Measurements from ENCODE around the gene TRIM6.
"Not testable (repeated sequence)": the region's sequence is repeated elsewhere in the genome, so short reads cannot be mapped to it uniquely, and the experiment has no call there.

TRIM6 gene

DNA sequence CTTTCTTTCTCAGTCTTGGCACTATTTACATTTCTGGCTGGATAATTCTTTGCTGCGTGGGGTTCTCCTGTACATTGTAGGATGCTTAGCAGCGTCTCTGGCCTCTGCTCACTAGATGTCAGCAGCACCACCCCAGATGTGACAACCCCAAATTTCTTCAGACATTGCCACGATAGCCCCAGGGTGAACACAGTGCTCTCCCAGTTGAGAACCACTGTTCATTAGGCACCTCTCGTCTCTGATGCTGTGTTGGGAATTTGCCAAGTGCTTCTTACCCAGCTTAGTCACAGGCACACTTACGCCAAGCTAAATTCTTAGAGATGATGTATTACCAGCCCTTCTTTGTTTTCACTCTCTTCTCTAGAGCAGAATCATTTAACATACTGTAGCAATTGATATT, 9.4 kb downstream of the TRIM6 start:
- DNase-seq: no peak

DNA sequence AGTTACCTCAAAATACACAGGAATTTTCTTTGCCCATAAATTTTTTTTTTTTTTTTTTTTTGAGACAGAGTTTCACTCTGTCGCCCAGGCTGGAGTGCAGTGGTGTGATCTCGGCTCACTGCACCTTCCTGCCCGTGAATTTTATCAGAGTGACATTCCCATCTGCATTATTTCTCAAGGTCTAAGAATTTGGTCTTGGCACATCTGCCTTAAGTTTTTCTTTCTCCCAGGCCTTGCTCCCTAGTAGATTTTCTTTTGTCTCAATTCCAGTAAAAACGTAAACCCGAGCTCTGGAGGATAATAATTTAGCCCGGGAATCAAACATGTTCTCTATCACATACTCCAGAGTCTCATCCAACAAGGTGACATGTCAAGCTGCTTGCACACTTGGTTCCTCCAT, 12.4 kb downstream of the TRIM6 start:
- DNase-seq: no peak

DNA sequence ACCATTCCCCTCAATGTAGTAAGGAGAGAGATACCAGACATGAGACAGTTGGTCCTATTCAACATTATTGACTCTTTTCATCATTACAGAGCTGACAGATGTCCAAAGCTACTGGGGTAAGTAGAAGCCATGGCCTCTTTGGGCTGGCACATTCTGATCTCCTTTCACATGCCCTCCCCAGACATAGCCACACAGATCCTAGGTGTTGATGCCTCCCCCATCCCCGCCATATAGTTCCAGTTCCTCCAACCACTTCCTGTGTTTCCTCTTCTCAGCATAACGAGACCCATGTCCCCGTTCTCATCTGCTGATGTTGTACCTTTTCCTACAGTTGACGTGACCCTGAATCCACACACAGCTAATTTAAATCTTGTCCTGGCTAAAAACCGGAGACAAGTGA, 14.0 kb downstream of the TRIM6 start:
- DNase-seq: no peak

DNA sequence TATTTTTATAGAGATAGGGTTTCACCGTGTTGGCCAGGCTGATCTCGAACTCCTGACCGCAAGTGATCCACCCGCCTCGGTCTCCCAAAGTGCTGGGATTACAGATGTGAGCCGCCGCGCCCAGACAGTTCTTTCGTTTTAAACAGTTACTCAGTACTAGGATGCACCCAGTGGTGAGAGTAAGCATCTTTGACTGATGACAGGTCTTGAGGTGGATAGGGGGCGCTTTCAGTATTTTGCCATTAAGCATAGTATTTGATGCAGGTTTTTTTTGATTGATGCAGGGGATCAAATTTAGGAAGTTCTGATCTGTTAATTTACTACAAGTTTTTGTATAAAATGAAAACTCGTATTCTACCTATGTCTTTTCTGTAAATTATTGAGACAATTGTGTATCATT, 15.2 kb downstream of the TRIM6 start:
- no peak for DNase-seq

DNA sequence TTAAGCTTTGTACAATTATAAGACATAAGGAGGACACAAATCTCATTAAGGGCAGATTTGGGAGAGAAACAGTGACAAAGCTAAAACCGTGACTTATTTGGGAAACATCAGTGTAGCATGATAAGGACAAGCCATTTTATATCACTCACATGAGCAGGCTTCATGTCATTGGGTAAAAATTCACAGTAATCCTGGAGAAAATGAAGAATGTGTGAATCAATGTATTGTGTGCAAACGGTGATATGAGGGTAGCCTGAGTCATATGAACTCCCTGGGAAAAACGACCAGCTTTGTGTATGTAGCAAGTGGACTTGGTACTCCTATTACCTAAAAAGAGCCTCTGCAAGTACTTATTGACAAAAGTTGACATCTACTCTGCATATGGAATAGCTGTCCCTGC, 22.4 kb downstream of the TRIM6 start:
- DNase-seq: no peak

DNA sequence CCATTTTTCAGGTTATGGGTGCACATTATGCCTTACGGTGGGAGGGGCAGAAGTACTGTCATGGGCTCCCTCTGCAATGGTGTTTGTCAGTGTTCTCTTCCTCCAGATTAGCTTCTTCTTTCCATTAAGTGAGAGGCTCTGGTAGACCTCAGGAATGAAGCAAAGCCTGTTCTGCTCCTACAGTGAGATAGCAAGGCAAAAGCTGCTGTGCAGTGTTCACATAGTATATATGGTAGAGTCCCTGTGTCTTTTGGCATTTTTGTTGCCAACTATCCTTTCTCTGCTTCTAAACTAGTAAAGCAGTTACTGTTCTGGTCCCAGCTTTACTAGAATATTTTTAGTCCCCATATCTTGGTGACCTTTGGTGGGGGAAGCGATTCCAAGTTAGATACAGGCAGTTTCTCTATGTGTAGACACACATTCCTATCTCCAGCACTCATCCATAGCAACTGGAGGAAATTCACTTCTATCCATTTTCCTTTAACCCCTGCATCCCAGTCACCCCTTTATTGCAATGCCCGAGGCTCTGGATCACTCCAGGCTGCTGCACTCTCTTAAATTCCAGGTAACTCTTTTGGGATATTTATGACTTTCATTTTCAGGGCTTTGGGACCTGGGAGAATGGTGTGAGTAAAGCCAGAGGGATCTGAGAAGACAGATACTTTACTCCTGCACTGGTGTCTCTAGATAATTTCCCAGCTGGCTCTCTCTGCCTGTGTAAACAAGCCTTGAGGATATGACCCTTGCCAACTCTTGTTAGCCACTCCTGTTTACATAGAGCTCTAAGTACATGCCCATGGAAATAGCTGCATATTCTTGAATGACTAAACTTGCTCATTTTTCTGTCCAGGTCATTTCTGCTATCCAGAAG, 24.4 kb downstream of the TRIM6 start:
- no peak for DNase-seq

DNA sequence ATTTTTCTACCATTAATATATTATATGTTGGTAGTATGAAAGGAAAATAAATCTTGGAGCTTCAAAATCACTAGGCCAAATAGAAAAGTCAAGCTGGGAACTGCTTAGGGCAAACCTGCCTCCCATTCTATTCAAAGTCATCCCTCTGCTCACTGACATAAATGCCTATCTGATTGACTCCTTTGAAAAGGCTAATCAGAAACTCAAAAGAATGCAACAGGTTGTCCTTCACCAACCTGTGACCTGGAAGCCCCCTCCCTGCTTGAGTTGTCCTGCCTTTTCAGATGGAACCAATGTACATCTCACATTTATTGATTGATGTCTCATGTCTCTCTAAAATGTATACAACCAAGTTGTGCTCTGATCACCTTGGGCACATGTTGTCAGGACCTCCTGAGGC, 25.1 kb downstream of the TRIM6 start:
- no peak for DNase-seq

DNA sequence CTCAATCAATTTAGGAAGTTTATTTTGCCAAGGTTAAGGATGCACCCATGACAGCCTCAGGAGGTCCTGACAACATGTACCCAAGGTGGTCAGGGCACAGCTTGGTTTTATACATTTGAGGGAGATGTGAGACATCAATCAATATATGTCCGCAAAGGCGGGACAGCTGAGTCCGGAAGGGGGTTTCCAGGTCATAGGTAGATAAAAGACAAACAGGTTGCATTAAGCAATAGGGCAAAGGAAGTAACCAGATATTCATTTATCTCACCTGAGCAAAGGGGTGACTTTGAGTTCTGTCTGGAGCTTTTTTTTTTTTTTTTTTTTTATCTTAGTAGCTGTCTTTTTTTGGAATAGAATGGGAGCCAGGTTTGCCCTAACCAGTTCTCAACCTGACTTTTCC, 26.4 kb downstream of the TRIM6 start:
- no peak for DNase-seq

DNA sequence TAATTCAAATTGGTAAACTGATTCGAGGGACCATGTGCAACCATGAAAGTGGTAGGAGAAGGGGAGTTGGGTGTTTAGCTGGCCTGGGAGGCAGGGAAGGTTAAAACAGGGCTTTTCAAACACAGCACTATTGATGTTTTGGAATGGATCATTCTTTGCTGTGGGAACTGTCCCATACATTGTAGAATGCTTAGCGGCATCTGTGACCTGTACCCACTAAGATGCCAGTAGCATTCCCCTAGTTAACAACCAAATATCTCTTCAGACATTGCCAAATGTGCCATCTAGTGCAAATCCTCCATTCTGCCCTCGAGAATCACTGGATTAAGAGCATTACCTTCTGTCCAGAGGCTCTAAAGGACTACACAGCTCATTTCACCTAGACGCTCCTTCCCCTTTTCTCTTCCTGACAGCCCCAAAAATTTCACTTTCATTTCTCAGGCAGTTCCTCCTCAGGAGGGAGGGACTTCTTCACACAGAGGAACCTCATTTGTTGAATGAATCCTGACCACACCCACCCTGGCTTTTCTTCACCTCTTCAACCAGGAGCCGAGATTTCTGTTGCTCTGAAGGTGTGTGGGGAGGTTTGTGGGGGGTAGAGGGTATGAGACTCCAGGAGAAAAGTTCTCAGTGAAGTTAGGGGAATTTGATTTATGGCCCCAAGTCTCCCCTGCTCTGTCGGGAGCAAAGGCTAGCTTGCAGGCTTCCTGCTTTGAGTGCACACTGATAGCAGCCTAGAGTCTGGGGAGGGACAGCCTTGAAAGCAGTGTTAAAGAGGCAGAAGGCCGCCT, 28.2 kb downstream of the TRIM6 start, which contains the start of gene TRIM34:
TRIM34 (plus strand) TSS at position 513 of the 791 bp plus-strand sequence. CDS start 7,331 bp downstream, outside the sequence.
- DNase-seq: peak; percentile 62 to 65

DNA sequence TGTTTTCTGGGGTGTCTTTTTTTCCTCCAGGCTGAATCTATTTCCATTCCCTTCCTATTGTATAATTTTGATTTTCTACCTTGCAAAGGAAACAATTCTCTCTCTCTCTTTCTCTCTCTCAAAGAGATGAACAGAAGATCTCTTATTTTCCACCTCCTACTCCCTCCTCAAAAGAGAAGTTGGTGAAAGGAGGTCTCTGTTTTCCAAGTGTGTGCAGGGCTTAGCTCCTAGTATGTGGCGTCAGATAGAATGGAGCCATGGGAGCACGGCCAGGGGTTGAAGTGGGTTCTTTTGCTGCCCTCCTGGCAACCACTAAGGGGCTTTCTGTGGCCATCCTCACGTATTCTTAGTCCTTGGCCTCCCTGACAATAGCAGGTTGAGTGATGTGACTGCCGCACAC, 28.8 kb downstream of the TRIM6 start:
- DNase-seq: no peak

DNA sequence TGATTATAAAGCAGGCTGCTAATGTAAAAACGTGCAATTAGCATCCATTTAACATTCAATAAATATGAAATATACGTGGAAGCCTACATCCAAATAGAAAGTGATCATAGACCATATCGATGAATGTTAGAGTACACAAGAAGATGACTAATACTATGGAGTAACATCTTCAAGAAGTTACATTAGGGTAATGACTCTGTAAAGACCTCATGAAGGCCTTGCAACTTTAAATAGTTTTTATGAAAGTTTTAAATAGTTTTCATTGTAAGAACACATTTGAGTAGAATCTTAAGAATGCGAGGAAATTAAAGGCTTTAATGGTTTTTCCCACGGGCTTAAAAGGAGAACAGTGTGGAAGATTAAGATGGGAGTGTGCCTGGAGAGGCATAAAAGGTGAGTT, 29.8 kb downstream of the TRIM6 start:
- no peak for DNase-seq

DNA sequence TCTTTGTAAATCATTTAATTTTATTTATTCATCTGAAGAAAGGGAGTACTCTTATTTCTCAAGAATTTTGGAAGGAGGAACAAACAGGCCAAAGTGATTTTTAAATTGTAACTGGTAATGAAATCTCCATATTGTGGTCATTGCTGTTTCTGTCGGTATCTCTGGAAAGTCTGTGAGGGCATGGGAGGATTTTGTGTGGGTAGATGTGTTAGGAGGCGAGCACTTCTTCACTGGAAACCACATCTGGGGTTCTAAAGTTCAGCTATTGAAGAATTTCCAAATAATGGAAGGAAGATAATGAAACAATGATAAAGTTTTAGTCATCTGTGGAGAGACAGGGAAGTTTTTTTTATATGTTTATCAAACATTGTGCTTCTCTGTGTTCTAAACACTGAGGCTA, 35.0 kb downstream of the TRIM6 start:
- DNase-seq: no peak

DNA sequence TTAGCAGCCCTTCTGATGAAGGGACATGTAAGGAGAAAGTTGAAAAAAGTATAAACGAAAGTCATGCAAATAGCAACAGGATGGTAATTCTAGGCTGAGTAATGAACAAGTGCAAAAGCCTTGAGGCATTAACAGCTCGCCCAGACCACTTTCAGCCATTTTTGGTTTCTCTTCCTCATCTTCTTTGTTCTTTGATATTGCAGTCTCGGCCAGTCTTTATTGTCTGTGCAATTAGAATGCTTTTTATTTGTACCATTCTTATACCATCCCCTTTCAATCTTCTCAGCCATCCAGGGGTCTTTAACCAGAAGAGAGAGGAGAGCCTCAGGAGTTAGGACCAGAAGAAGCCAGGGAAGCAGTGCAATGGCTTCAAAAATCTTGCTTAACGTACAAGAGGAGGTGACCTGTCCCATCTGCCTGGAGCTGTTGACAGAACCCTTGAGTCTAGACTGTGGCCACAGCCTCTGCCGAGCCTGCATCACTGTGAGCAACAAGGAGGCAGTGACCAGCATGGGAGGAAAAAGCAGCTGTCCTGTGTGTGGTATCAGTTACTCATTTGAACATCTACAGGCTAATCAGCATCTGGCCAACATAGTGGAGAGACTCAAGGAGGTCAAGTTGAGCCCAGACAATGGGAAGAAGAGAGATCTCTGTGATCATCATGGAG, 35.7 kb downstream of the TRIM6 start:
- no peak for DNase-seq

DNA sequence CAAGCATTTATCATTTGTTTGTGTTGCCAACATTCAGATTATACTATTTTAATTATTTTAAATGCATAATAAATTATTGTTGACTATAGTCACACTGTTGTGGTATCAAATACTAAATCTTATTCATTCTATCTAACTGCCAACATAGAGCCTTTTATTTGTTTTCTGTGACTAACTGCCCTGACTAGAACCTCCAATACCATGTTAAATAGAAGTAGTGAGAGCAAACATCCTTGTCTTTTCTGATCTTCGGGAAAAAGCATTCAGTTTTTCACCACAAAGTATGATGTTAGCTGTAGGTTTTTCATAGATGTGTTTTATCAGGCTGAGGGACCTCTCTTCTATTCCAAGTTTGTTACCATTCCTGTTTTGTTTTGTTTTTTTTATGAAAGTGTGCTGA, 43.5 kb downstream of the TRIM6 start:
- DNase-seq: no peak

DNA sequence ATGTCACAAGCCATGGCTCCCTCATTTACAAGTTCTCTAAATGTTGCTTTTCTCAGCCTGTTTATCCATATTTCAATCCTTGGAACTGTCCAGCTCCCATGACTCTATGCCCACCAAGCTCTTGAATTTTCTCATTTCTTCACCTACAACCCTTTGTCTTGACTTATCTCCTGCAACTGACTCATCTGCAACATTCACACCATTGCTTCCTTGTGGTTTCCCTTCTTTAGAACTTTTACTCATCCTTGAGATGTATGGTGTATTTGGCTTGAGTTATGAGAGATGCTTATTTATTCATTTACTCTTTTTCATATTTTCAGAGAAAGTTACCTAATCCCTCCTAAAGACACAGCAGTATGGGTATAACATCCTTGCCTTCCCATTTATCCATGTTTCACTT, 47.1 kb downstream of the TRIM6 start:
- no peak for DNase-seq

DNA sequence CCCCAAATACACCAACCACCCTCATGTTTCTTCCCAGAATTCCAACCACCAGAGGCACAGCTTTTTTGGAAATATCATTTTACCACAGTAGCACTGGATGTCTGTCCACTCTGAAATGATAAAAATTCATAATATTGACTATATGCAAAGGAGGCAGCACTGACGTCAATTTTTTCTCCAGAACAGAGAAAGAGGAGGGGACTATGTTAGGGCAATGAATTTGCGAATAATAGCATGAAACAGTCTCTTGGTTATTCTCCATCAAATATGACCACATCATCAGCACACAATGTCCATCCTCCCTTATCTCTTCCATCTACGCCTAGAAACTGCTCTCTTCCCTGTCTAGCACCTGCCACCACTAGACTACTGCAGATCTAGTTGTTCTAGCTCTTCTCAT, 49.7 kb downstream of the TRIM6 start:
- DNase-seq: no peak

DNA sequence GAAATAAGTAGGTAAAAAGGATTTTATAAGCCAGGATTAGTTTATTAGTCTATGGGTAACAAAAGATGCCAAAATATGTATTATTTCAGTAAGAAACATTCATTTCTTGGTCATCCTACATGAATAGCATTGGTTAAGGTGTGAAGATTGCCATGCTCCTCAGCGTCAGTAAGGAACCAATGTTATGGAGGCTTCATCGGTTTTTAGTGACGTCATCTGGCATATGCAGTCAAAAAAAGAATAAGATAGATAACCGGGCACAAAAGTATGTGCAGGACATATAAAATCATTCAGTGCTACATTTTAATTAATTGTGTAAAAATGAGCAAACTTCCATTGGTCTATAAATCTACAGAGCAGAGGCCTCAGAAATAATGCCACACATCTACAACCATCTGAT, 59.0 kb downstream of the TRIM6 start:
- DNase-seq: no peak

DNA sequence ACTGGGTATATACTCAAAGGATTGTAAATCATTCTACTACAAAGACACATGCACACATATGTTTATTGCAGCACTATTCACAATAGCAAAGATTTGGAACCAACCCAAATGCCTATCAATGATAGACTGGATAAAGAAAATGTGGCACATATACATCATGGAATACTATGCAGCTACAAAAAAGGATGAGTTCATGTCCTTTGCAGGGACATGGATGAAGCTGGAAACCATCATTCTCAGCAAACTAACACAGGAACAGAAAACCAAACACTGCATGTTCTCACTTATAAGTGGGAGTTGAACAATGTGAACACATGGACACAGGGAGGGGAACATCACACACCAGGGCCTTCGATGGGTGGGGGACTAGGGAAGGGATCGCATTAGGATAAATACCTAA, 60.5 kb downstream of the TRIM6 start:
- DNase-seq: not testable (repeated sequence)

DNA sequence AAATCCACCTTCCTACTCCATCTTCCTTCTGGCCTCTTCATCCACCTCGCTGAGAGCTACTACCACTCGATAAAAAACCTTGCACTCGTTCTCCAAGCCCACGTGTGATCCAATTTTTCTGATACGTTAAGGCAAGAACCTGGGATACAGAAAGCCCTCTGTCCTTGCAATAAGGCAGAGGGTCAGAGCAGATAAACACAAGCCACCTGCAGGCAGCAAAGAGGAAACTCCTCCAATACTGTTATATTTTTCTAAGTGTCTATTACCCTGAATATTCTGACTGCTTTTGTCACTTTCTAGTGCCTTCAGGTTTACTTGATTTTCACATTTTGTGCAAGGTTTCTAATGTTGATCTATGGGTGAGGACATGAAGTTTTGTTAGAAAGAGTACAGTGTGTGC, 61.9 kb downstream of the TRIM6 start:
- DNase-seq: no peak

Measured in activated T-cell treated with anti-CD3 and anti-CD28 coated beads, Interleukin-2, amount 50 U/mL, for 48 hours (primary cell).